GM10248 (cell line): ENCODE results near the gene USP47.

Experiments used
- CTCF ChIA-PET: fragments of 300-600 bp; sonication (Branson Sonifier 250); formaldehyde crosslinking; extraction: SDS; loops from one replicate; lab custom pipeline; 2021; ENCODE audit warnings: antibody characterized with exemption; lab: Yijun Ruan, JAX
- POLR2A ChIA-PET: fragments of 350-650 bp; sonication (Branson Sonifier 250); formaldehyde crosslinking; extraction: SDS; loops from one replicate; lab custom pipeline; 2020; ENCODE audit warnings: antibody characterized with exemption; lab: Yijun Ruan, JAX
- DNase-seq: peaks from one replicate; pipeline ENCODE4 v3.0.0; 2012; ENCODE audit errors: extremely low spot score
- CTCF ChIP-seq: IDR thresholded peaks from 2 replicates; pipeline ENCODE4 v1.5.1; 2012; ENCODE audit warnings: mild to moderate bottlenecking, low read depth; ENCODE audit errors: extremely low read depth, missing control alignments, control extremely low read depth

The USP47 gene

GRCh38 chr11:11935536-11935935, 93.8 kb downstream of the USP47 start:
- no peak for TF ChIP-seq CTCF
- ChIA-PET POLR2A (no interaction called here), CTCF (interaction anchor here (1.0 to 1.8 kb wide), 3 partner anchors 9 to 12 kb away, joined by 3 read pairs; no protein-coding TSS in a partner anchor)
- DNase-seq, result no peak

DNA sequence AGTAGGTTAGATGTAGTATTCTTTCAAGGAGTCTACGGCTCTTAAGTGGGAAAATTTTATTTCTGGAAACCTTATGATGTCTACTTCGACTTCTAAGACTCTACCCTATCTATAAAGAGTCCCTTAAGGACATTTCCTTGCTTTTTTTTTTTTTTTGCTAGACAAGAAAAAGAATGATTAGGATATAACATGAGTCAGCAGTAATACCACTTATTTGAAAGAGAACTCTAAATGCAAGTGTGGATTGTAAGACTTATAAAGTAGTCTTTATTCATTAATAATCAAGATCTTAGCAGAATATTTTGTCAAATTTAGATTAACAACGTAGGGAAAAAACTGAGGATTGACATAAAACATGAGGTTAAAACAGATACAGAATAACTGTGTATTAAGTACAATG, 95.7 kb downstream of the USP47 start:
- DNase-seq, result no peak
- CTCF ChIA-PET, result no interaction called here
- POLR2A ChIA-PET, result no interaction called here
- no peak for TF ChIP-seq CTCF

DNA sequence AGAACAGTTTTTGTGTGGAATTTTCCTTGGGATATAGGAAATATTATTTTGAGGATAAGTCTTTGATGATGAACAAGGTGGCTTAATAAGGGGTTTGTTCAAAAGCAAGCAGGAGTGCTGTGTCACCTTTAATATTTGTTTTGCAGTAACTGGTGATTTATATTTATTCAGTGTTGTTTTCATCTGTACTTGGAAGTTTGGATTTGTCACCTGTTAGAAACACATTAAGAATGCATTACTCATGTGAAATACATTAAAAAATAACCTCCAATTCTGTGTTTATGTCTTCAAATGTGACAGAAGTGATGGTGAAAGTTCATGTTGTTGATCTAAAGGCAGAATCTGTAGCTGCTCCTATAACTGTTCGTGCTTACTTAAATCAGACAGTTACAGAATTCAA, 96.2 kb downstream of the USP47 start:
- DNase-seq, result no peak
- ChIA-PET POLR2A (no interaction called here), CTCF (interaction anchor here (1.1 kb wide), 1 partner anchor 29 kb away, joined by 3 read pairs; no protein-coding TSS in a partner anchor)
- TF ChIP-seq CTCF, result no peak

- CTCF ChIA-PET, result interaction anchor here (0.9 kb wide), 1 partner anchor 18 kb away, joined by 4 read pairs; no protein-coding TSS in a partner anchor
- POLR2A ChIA-PET, result no interaction called here
- DNase-seq, result no peak
- no peak for TF ChIP-seq CTCF
These were observed 98.8 kb downstream of the USP47 start for GRCh38 chr11:11940551-11940950.

DNA sequence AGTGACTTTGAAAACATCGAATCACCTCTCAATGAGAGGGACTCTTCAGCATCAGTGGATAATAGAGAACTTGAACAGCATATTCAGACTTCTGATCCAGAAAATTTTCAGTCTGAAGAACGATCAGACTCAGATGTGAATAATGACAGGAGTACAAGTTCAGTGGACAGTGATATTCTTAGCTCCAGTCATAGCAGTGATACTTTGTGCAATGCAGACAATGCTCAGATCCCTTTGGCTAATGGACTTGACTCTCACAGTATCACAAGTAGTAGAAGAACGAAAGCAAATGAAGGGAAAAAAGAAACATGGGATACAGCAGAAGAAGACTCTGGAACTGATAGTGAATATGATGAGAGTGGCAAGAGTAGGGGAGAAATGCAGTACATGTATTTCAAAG, 100.9 kb downstream of the USP47 start:
- DNase-seq, result no peak
- CTCF ChIA-PET, result interaction anchor here (1.4 kb wide), 1 partner anchor 13 kb away, joined by 3 read pairs; no protein-coding TSS in a partner anchor
- no peak for TF ChIP-seq CTCF
- POLR2A ChIA-PET, result no interaction called here

DNA sequence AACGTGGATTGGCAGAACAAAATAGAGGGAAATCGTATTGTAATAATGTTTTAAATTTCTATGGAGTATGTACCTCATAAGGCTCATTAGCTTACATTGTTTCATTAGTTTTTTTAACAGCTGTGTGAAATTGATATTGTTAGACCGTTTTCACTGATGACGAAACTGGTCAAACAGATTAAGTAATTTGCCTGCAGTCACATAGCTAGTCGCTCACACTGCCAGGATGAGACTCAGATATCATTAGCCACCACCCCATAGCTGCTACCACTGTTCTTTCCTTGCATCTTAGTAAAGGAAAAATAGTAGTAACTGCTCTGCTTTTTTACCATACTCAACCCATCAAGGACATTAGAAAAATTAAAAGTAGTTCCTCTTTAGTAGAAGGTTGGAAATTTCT, 102.7 kb downstream of the USP47 start:
- no peak for DNase-seq
- POLR2A ChIA-PET, result no interaction called here
- no peak for TF ChIP-seq CTCF
- CTCF ChIA-PET, result interaction anchor here (1.1 to 2.0 kb wide), 5 partner anchors 10 to 23 kb away, joined by 3 to 7 read pairs (median 4); no protein-coding TSS in a partner anchor
